Activated CD8-positive, alpha-beta memory T cell treated with anti-CD3 and anti-CD28 coated beads for 4 hours (primary cell): Measurements from ENCODE around the gene ADAMTS4.

ENCODE experiments used
- DNase-seq, 2 donors: peaks; one replicate each; pipeline ENCODE4 v3.0.0-alpha.2; 2020; ENCODE audit warnings: low read depth in 2 of 2

Gene ADAMTS4

GRCh38 chr1:161172776-161173376, 26.0 kb downstream of the ADAMTS4 start:
- no peak for DNase-seq

DNA sequence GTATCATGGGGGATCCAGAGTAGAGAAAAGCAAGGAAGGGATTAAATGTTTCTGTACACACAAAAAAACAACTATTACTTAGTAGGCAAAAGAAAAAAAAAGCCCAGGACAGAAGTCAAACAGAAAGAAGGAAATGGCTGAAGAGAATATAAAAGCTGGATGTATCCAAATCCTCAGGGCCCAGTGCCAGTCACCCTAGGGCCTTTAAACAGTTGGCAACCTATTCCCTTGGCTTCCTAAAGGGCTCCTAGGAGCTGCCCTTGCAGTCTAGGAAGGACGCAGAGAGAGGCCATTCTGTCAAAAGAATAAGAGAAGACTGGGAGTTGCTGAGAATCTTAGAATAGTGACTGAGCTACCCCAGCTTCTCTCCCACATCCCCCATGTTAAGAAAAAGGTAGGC, 26.5 kb downstream of the ADAMTS4 start:
- no peak for DNase-seq

DNA sequence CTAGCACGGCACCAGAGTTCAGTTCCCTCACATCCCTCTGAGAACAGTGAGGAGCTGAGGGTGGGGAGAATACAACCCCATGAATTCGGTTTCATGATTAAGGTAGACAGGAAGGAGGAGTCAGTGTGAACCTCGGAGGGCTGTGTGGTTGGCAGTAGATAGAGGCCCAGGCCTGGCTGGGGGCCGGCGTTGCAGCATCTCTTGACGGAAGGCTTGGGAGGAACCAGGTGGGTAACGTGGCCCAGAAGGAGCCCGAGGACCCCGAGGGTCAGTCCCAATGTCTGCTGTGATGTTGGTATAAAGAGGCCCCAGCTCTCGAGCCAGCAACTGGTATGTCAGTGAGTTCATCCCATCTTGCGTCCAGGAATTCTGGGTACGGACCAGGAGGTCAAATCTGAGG, 27.2 kb downstream of the ADAMTS4 start:
- no peak for DNase-seq

DNA sequence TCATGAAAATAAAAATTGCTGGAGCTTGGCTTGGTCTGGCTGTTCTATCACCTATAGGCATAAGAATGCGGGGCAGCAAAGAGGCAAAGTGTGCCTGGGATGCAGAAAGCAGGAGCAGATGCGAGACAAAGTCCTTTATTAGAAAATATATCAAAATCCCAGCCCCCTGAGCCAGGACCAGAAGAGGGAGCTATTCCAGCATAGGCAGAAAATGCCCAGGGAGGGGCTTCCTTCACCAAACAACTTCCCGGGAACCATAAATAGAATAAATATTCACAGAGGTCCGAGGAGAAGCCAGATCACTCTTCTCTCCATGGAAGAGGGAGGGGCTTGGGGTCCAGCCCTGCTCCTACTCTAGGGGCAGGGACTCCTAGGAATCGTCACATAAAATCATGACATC, 27.7 kb downstream of the ADAMTS4 start:
- no peak for DNase-seq

DNA sequence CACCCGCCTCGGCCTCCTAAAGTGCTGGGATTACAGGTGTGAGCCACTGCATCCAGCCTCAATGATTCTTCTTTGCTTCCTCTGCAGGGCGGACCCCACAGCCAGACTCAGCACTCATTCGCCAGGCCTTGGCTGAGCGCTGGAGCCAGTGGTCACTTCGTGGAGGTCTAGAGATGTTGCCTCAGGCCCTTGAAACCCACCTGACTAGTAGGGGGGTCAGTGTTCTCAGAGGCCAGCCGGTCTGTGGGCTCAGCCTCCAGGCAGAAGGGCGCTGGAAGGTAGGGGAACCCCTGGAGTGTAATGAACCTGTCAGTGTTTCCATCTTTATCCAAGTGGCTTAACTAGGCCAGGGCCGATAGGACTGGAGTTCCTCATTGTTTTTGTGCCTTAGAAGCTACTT, 29.9 kb downstream of the ADAMTS4 start:
- DNase-seq = no peak

- no peak for DNase-seq
Measured at GRCh38 chr1:161166669-161167548, 31.9 kb downstream of the ADAMTS4 start.

DNA sequence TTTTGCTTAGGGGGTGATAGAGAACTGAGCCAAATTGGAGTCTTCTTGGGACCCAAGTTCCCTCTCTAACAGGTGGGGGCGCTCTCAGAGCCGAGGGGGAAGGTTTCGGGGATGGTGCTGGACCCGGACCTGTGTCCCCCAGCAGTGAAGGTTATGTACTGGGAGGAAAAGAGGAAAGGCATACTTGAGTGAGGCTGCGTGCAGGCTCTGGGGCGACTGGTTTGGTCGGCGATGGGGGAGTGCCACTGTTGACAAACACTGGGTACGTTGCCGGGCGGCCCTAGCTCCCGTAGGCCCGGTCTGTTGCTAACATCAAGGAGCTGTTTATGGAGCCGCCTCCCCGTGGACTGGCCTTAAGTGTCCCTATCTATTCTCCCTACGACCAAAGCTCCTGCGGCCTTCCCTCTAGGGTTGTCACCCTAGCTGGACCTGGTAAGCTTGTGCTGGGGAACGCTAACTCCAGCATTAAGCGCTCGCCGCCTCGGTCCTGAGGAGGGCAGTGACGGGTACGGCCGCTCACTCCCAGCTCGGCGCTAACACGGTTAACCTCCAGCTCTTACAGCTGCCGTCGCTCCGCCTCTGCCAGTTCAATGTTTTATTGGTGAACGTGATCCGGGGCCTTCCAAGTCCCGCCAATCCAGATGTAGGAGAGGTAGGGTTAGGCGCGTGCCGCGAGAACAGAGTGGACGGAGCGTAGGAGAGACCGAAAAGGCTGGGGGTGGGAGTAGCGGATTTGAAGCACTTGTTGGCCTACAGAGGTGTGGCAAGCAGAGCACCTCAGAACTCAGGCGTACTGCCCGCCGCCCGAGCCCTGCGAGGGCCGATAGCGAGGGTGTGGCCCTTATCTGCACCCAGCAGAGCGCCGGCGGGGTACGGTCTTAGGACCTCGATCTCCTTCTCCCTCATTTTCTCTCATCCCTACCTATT, 32.8 kb downstream of the ADAMTS4 start, which contains the start of gene PPOX:
Gene PPOX, plus strand, starts transcription at position 685 of the 927 bp plus-strand sequence. CDS start 422 bp downstream, outside the sequence.
- peak; percentile 80 to 82 for DNase-seq

DNA sequence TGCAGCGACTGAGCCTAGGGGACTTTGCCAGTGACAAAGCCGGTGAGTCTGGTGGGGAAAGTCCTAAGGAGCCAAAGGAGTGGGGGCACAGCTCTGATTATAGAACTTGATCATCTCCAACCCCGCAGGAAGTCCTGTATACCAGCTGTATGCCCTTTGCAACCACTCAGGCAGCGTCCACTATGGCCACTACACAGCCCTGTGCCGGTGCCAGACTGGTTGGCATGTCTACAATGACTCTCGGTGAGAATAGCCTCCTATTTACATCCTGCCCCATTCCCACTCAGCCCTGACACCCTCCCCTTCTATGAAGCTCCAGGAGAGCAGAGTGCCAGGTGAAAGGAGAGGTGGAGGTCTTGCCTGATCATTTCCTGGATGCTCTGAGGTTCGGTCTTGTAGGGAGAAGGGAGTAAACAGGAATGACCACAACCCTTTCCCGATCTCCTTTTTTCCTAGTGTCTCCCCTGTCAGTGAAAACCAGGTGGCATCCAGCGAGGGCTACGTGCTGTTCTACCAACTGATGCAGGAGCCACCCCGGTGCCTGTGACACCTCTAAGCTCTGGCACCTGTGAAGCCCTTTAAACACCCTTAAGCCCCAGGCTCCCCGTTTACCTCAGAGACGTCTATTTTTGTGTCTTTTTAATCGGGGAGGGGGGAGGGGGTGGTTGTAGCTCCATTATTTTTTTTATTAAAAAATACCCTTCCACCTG, 33.8 kb downstream of the ADAMTS4 start:
- DNase-seq = no peak

- DNase-seq = no peak
Measured at GRCh38 chr1:161163793-161164192, 35.1 kb downstream of the ADAMTS4 start.

GRCh38 chr1:161162806-161163205, 36.0 kb downstream of the ADAMTS4 start:
- DNase-seq = no peak

- no peak for DNase-seq
Measured at GRCh38 chr1:161162052-161162451, 36.8 kb downstream of the ADAMTS4 start.

GRCh38 chr1:161161652-161162051, 37.2 kb downstream of the ADAMTS4 start:
- no peak for DNase-seq

DNA sequence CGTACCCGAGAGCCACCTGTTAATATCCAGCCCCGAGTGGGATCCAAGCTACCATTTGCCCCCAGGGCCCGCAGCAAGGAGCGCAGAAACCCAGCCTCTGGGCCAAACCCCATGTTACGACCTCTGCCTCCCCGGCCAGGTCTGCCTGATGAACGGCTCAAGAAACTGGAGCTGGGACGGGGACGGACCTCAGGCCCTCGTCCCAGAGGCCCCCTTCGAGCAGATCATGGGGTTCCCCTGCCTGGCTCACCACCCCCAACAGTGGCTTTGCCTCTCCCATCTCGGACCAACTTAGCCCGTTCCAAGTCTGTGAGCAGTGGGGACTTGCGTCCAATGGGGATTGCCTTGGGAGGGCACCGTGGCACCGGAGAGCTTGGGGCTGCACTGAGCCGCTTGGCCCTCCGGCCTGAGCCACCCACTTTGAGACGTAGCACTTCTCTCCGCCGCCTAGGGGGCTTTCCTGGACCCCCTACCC, 38.1 kb downstream of the ADAMTS4 start:
- no peak for DNase-seq

DNA sequence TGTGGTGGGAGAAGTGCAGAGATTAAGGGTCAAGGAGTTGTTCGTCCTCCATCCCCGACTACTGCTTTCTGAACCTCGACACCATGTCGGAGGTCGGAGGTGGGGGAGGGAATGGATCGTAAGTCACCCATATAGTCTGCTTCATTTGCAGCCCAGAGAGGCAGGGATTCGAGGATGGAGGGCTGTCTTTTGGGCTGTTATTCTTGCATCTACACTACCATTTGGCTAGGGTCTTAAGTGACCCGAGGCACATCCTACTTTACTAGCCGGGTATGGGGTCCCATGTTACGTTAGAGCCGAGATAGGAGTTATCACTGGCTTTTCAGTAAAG, 39.0 kb downstream of the ADAMTS4 start:
- no peak for DNase-seq

- DNase-seq = peak; percentile 87
Measured at GRCh38 chr1:161159087-161159912, 39.6 kb downstream of the ADAMTS4 start, which contains the start of gene USP21. Gene USP21 (plus strand): TSS chr1:161159500. CDS start chr1:161160641, 1,141 bp downstream.

DNA sequence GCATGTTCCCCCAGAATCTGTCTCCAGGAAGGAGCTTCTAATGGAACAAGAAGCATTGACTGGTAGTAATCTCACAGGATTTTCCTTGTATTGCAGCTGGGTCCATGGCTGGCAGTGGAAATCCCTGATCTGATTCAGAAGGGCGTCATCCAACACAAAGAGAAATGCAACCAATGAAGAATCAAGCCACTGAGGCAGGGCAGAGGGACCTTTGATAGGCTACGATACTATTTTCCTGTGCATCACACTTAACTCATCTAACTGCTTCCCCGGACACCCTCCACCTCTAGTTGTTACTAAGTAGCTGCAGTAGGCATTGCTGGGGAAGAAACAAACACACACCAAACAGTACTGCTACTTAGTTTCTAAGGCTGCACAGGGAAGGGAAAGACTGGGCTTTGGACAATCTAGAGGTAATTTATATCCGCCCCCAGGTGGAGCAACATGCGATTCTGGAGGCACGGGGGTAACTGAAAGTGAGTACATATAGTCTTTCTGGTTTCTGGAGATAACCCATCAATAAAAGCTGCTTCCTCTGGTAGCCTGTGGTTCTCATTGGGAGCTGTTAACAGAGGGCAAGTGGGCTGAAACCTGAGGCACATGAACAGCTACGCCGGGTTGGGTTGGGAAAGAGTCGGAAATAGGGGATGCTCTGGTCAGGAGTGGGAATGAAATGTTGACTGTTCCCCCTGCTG, 40.4 kb downstream of the ADAMTS4 start:
- no peak for DNase-seq

DNA sequence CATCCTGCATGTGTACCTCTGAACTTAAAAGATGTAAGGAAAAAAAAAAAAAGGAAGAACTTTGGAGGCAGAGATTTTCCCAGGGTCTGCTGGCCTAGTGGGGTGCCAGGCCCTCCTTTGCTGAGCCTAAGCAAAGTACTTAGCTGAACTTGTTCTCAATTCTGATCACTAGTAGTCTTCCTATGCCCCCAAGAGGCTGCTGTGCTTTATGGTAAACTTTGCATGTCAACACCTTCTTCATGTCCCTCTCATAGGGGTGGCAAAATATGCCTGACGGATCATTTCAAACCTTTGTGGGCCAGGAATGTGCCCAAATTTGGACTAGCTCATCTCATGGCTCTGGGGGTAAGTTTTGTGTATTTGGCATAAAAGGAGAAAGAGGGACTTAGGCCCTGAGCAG, 41.0 kb downstream of the ADAMTS4 start:
- no peak for DNase-seq

- peak; percentile 62 to 66 for DNase-seq
Measured at GRCh38 chr1:161153682-161154337, 45.0 kb downstream of the ADAMTS4 start, which contains the start of gene UFC1. Gene UFC1 (plus strand): TSS chr1:161153978. CDS start chr1:161153998, 20 bp downstream.

- no peak for DNase-seq
Measured at GRCh38 chr1:161153176-161153575, 45.7 kb downstream of the ADAMTS4 start.
